Jurkat, Clone E6-1 (cell line): Measurements from ENCODE around the gene IPCEF1.
A peak's percentile ranks its signal among the peaks of the same experiment; 100 is the strongest.
"Not testable (repeated sequence)": the region's sequence is repeated elsewhere in the genome, so short reads cannot be mapped to it uniquely, and the experiment has no call there.

Experiments used
- DNase-seq: peaks from one replicate; pipeline ENCODE4 v3.0.0-alpha.2; 2011; ENCODE audit warnings: low read depth, low spot score
- H3K4me3 ChIP-seq: 2 replicates; pipeline ENCODE4 v1.5.1; 2011; ENCODE audit warnings: mild to moderate bottlenecking, low read length, control low read depth, moderate library complexity

IPCEF1 gene

GRCh38 chr6:154303642-154304041 lies 53.0 kb downstream of the IPCEF1 start:
- H3K4me3 ChIP-seq, DNase-seq: not testable (repeated sequence)

- no peak overlapping the region for H3K4me3 ChIP-seq
- peak; percentile 65 for DNase-seq
Observed at GRCh38 chr6:154301839-154302752, 54.5 kb downstream of the IPCEF1 start.

- DNase-seq: no peak
Observed at GRCh38 chr6:154301086-154301625, 55.4 kb downstream of the IPCEF1 start.

GRCh38 chr6:154298297-154298696 lies 58.3 kb downstream of the IPCEF1 start:
- DNase-seq: no peak
- no peak overlapping the region for H3K4me3 ChIP-seq

More at GRCh38 chr6:154301086-154301625, 55.4 kb downstream of the IPCEF1 start:
- H3K4me3 ChIP-seq: no peak overlapping the region

GRCh38 chr6:154297721-154298120 lies 58.9 kb downstream of the IPCEF1 start:
- H3K4me3 ChIP-seq: no peak overlapping the region
- DNase-seq: no peak

- no peak overlapping the region for H3K4me3 ChIP-seq
- DNase-seq: no peak
Observed at GRCh38 chr6:154297210-154297609, 59.4 kb downstream of the IPCEF1 start.

- DNase-seq: no peak
- H3K4me3 ChIP-seq: no peak overlapping the region
Observed at GRCh38 chr6:154295733-154296132, 60.9 kb downstream of the IPCEF1 start.

- no peak for DNase-seq
- H3K4me3 ChIP-seq: no peak overlapping the region
Observed at GRCh38 chr6:154292855-154293519, 63.6 kb downstream of the IPCEF1 start.

GRCh38 chr6:154292066-154292465 lies 64.5 kb downstream of the IPCEF1 start:
- DNase-seq: no peak
- no peak overlapping the region for H3K4me3 ChIP-seq

- no peak overlapping the region for H3K4me3 ChIP-seq
- no peak for DNase-seq
Observed at GRCh38 chr6:154289818-154290508, 66.6 kb downstream of the IPCEF1 start.

- no peak for DNase-seq
- no peak overlapping the region for H3K4me3 ChIP-seq
Observed at GRCh38 chr6:154285826-154286225, 70.8 kb downstream of the IPCEF1 start.

GRCh38 chr6:154284313-154284853 lies 72.2 kb downstream of the IPCEF1 start:
- no peak overlapping the region for H3K4me3 ChIP-seq
- no peak for DNase-seq

GRCh38 chr6:154280521-154280920 lies 76.1 kb downstream of the IPCEF1 start:
- no peak overlapping the region for H3K4me3 ChIP-seq
- DNase-seq: no peak

- H3K4me3 ChIP-seq: no peak overlapping the region
- DNase-seq: no peak
Observed at GRCh38 chr6:154277629-154278017, 79.0 kb downstream of the IPCEF1 start.

GRCh38 chr6:154276810-154277628 lies 79.6 kb downstream of the IPCEF1 start:
- H3K4me3 ChIP-seq: no peak overlapping the region
- DNase-seq: peak; percentile 52

GRCh38 chr6:154274168-154274567 lies 82.4 kb downstream of the IPCEF1 start:
- H3K4me3 ChIP-seq: no peak overlapping the region
- DNase-seq: no peak

- no peak for DNase-seq
- no peak overlapping the region for H3K4me3 ChIP-seq
Observed at GRCh38 chr6:154268486-154268885, 88.1 kb downstream of the IPCEF1 start.

GRCh38 chr6:154267508-154268106 lies 89.0 kb downstream of the IPCEF1 start:
- DNase-seq: no peak
- H3K4me3 ChIP-seq: no peak overlapping the region
